Stimulated activated CD4-positive, alpha-beta T cell treated with anti-CD3 and anti-CD28 coated beads, Interleukin-15, amount 100 ng/mL, for 24 hours (primary cell): ENCODE data around the gene RERE.

Experiments
- DNase-seq: peaks from one replicate; pipeline ENCODE4 v3.0.0-alpha.2; 2020

Gene RERE

DNA sequence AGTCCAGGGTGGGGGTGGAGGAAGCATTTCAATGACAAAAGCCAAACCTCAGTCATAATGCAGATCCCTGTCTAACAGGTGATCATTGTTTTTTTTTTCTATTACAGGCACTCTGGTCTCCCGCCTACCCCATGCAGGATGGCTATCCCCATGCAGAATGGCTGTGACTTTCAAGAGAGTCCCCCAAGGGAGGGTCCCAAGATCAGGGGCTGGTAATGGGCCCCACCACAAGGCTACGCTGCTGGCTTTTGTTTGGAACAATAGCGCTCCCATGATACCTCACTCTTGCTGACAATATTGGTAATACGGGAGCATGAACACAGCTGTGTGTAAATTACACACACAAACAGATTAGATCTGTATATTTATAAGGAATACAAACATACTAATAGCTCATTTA is 380.1 kb downstream of the RERE start:
- DNase-seq = no peak

DNA sequence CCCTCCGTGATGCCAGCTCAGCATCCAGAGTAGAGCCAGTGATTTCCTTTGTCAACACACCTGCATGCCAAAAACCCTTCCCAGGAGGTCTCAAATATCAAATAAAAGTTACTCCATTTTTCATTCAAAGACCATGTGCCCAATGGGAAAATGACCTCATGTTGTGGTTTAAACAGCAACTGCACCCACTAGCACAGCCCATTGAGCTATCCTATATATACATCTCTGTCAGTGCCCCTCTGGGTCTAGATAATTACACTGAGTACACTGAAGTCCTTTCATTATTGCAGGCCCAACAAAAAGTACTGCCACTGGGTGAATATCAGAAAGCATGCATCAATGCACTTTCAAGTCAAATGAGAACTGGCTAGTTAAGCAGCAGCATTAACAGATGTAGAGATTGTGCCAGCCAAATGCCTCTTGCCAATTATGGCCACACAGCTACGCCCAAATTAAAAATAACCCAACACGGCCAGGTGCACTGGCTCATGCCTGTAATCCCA is 381.8 kb downstream of the RERE start:
- no peak for DNase-seq

DNA sequence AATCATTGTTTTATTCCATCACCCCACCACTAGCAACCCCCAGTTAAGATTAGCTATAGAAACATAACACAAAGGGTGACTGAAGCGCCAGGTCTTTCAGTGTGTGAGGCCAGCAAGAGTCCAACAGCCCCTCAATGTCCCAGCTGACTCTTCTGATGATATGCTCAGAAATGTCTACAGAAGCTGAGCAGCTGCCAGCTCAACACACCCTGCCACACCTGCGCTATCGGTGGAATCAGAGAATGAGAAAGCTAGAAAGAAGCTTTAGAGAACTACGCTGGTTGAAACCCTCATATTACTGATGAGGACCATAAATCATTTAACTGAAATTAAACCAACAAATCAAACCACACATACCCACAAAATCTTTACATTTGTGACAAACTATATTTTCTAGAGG is 383.3 kb downstream of the RERE start:
- DNase-seq = no peak

DNA sequence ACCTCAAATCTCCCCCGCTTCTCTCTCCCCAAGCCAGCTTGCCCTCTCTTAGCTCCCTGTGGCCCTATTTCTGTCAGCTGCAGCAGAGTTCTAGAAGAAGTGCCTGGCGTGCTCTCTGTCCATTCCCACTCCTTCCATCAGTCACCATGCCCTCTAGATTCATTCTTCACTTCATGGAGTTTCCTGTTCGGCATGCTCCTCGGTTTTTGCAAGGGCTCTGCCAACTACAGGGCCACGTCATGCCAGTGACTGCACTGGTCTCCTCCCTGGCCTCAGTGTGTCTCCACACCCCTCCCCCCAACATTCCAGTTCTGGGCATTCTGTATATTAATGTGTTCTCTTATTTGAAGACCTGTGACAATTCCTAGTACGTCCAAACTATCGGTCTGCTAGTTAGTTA is 385.7 kb downstream of the RERE start:
- no peak for DNase-seq

DNA sequence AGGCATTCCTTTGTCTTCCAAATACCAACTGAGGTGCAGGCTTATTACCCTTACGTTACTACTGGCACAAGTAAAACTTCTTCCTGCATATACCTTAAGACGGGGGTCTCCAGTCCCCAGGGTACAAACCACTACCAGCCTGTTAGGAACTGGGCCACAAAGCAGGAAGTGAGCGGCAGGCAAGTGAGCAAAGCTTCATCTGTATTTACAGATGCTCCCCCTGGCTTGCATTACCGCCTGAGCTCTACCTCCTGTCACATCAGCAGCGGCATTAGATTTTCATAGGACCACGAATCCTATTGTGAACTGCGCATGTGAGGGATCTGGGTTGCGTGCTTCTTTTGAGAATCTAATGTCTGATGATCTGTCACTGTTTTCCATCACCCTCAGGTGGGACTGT is 386.4 kb downstream of the RERE start:
- peak; percentile 29 for DNase-seq

DNA sequence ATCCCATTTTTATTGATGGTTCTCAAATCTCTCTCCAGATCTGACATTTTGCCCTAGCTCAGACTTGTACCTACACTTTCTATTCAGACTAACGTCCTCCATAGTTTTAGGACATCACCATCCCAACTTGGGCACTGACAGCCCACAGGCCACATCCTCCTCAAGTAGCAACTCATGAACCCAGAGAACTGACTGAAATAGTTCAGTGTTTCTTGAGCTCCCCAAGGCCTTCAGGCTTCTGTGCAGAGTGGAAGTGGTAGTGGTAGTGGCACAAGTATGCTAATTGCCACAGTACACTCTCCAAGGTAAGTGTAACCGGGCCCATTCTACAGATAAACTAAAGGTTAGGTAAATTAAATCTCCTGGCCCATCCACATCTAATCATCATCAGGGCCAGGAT is 387.0 kb downstream of the RERE start:
- peak; percentile 18 for DNase-seq

DNA sequence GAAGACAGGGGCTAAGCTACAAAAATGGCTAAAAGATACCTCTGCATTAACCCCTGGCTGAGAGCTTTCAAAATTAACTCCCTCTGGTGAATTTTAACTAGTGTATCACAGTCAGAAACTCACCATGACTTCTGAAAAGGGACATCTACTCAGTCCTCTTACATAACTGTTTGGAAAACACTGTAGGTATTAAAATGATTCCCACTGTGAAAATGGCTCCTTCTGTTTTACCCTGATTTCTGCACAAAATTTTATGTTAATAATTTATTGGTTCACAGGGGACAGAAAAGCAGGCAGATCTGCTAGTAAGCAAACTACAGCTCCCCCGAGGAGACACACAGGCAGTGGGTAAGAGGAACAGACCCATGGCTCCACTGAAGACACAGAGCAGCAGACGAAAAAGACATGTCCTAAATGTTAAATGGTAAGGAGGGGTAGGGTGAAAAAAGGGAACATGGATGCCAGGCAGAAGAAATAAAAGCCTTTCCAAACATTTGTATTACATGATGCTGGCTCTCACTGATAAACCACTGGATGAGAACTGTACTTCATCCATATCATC is 387.8 kb downstream of the RERE start:
- DNase-seq = no peak

DNA sequence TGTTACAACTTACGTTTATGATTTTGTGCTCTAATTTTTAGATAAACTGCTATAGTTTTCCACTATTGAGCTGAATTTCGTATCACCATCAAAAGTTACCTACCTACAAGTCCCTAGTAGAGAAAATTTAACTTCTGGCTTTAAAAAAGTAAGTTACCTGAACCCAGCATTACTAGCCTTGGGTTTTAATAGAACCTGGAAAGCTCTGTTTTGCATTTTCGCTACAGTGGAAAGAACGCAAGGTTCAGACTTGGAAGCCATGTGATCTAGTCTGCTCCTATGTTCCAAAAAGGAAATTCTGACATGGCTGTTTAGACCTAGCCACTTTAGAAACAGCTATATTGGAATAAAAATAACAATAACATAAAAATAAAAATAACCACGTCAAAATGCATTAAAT is 389.0 kb downstream of the RERE start:
- no peak for DNase-seq

DNA sequence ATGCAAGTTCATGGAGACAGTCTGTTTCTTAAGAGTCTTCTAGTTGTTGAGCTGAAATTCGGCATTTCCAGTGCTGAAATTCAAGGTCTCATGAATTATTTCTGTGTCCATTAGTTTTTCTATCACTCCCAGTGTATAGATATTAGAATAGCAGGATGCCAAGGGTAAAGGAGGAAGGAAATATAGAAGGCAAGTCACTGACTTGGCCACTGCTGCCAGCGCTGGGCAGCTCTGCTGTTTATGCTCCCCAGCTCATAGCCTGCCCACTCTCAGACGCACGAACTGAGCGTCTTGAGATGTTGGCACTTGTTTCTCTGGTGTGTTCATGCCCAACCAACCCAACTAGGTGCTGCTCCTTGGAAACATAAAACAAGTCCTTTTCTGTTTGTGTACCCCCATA is 389.5 kb downstream of the RERE start:
- DNase-seq = no peak

DNA sequence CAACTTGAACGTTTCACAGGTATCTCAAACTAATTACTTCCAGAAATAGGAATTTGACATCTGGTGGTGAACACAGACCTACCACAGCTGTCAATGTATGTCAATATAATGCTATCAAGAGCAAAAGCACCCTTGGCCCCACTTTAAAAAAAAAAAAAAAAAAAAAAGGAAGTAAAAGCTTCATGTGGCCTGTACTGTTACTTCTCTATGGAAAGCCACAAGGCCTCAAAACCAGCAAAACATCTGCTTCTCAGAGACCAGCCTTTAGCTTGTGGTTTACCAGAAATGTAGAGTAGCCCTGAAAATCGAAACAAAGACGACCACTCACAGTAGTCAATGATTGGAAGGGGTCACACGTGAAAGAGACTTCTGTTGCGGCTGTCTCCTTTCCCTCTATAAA is 389.9 kb downstream of the RERE start:
- DNase-seq = no peak

DNA sequence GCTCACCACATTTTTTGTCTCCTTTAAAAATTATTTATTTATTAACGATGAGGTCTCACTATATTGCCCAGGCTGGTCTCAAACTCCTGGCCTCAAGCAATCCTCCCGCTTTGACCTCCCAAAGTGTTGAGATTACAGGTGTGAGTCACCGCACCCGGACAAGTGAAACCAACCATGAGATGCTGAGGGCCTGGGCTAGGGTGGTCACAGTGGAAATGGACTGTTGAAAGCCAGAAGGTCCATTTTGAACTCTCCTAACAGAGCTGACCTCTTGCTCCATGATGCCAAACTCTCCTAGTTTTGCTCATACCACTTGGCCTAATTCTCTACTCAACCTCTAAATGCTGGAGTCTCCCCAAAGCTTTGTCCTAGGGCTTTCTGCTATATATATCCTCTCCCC is 390.4 kb downstream of the RERE start:
- DNase-seq = no peak

DNA sequence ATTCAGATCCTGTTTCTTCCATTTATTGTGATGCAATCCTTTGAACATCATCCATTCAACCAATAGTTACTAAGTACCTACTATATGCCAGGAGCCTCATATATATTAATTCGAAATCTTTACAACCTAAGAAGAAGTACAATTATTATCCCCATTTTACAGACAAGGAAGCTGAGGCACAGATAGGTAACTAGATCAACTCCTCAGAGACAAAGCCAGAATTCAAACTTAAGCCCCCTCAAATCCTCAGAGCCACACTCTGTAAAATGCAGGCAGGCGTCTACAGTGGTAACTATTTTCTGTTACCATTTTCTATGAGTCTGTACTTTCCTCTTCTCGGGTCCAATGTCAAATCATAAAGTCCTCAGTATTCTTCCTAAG is 391.7 kb downstream of the RERE start:
- no peak for DNase-seq

DNA sequence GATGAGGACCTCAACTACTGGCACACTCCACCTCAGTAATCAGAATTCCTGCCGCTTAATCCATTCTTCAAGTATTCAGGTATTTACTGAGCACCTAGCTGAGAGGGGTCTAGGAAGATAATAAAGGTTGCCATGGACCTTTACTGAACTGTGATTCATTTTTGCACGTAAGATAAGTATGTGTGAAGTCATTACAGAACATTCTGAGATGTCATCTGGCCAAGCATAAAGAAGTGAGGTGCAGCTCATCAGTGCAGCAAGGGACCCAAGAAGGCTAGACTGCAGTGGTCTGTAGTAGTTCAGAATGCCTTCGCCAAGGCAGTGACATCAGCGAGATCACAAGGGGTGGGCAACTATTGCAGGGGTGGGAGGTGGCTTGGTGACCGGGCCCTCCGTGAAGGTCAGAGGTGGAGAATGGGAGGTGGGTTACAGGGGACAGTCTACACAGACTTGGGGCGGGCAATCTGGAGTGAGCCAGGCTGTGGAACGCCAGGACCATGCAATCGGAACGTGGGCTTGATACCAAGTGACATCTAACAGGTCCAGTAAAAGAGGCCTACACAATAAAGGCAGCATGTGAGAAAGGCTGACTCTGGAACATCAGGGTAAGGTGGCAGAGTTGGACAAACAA is 392.2 kb downstream of the RERE start:
- DNase-seq = no peak

DNA sequence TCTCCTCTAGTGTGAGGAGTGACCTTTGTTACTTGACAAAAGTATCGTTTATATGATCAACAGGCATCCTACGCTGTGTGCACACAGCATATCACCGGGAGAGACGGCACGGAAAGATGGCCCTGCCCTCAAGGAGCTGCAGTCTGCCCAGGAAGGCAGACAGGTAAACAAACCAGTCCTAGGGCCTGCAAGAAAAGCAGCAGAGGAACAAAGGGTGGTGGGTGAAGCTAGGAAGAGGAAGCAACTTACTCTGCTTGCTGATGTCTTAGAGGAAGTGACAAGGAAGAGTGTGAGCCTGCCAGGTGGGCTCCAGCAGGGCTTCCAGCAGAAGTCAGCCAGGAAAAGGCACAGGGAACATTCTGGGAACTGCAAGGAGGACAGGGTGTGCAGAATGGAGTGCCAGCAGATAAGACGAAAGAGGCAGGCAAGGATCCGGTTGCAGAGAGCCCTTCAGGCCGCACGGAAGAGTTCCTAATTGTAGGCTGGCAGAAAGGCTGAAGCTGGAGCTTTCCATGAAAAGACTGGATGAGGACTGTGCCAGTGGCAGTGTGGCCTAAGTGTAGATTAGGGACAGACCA is 392.8 kb downstream of the RERE start:
- DNase-seq = peak; percentile 58

DNA sequence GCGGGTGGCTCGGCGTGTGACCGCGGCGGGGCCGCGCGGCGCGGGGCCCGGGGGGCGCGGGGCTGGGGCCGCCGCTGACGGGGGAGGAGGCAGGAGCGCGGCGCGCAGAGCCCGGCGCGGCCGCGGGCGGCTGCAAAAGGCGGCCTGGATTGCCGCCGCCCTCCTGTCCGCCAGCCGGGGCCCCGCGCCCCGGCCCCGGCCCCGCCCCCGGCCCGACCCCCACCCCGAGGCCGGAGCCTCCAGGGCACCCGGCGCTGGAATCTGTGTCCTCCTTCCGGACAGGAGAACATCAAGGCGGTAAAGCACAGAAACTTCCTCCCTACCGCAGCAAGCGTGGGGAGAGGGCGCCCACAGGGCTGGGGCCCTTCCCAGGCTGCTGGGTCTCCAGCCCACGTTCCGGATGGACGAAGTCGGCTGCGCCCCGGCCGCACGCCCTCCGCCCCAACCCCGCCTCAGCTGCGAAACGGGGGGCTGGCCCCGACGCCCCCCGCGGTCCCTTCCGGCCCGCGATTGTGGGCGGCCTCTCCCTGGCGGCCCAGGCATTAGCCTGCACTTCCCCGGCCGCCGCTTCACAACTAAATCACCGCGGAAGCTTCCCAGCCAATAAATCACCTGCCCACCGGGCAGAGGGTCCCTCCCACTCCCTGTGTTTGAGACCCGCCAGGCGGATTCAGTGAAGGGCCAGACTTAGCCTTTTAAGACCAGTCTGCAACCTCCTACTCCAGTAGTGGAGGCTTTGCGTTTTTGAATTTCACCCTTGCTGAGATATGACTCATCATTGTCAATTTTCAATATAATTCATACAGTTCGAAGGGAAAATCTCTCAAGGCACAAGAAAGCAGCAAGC is 393.5 kb downstream of the RERE start:
- peak; percentile 78 for DNase-seq

DNA sequence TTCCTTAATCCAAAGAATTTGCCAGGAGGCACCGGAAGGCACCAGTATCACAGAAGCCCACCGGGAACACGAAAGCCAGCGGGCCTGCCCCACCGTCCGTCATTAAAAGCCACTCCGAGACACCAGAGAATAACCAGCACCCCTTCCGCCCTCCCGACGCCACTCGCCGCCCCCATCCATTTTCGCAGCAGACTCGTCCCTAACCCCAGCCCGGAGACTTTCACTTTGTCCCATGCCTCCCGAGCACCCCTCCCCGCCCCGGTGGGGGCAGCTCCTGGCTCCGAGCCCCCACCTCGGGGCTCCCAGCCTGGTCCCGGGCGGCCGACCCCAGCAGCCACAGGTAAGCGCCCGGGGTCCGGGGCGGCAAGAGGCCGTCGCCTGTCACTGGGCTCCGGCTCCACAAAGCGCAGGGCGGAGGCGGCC is 394.2 kb downstream of the RERE start:
- DNase-seq = peak; percentile 52

DNA sequence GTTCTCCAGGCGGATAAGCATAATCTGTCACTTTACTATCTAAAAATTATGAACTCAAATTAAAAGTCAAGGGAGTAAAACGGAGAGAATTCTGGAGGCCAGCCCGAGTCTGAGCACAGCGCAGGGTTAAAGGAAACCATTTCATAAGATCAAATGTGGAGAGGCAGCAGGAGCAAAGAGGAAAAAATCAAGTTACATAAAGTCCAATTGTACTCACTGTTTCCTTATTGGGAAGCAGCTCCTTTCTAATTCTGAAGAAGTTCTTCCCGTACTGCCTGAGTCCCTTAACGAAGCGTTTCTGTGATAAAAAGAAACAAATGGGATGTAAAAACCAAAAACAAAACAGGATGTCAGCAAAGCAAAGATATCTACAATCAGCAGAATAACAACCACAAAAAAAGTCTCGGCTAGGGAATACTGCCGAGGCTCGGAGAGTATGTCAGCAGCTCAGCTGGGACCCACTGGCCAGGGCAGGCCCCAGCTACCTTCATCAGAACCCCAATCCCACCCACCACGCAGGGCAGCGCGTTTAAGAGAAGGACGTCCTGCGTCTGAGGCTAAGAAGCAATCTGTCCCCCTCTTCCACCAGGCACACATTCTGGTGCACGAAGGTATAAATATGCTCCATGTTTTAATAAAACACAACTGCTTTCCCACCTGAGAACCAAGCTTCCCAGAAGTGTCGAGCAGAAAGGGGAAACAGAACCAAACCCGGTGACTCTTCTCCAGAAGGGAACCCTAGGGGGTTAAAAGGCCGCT is 394.8 kb downstream of the RERE start:
- DNase-seq = peak; percentile 31

DNA sequence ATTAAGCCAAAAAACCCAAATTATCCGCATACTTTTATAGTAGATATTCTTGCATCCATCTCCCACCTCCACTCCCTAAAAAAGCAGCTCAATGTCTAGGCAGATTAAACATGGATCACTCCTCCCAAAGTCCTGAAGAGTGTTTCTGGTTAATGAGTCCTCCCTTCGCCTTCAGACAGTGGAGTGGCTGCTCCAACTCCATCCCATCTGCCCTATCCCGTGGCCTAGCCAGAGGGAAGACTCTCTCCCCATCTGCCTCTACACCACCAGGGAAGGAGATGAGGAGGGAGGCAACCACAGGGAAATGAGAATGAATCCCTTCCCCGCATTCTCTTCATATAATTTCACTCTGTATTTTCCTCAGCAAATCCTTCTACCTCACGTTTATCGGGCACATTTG is 395.7 kb downstream of the RERE start:
- DNase-seq = no peak

DNA sequence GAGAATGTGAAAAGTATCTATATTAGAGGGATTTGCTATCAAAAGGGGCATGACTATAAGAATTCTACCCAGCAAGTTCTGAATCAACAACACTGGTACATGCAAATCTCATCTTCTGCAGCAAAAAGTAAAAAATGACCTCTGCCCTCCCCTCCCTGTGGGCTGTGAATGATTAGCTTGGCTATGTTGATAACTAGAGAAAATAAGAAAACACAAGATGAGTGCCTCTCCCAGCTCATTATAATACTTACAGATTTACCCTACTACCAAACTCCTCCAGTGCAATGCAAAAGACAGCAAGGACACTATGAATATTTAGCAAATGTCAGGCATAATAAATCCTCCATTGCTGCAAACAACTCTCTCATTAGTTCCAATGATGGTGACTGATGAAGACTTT is 397.1 kb downstream of the RERE start:
- no peak for DNase-seq

DNA sequence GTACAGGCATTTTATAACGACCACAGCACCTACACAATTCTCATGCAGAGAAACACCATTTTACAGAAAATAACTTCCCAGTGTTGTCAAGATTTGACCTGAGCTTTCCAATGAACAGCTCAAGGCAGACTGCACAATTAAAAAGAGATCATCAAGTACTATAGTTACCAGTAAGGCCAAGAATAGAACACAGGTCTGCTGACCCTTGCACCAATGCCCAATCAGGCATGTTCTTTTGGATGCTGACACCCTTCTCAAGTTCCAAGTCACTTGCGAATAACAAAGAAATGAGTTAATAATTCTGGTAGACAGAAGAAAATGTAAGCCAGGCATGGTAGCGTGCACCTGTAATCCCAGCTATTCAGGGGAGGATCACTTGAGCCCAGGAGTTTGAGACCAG is 397.6 kb downstream of the RERE start:
- no peak for DNase-seq

DNA sequence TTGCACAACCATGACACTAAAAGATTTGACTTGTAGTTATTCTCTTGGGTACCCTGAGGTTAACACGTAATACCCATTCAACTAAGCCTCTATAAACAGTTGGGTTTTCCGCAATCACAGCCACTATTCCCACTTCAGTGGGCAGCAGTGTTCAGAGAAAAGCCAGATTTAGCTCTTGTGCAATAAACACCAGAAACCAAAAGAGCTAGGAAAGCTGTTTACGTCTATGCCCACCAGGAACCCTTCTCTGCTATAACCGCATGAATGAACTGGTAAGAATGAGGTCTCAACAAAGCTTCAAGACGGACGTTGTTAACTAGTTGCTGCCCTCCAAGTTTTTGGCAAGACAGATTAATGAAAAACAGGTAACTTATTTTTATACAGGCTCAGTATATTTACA is 398.3 kb downstream of the RERE start:
- DNase-seq = no peak

DNA sequence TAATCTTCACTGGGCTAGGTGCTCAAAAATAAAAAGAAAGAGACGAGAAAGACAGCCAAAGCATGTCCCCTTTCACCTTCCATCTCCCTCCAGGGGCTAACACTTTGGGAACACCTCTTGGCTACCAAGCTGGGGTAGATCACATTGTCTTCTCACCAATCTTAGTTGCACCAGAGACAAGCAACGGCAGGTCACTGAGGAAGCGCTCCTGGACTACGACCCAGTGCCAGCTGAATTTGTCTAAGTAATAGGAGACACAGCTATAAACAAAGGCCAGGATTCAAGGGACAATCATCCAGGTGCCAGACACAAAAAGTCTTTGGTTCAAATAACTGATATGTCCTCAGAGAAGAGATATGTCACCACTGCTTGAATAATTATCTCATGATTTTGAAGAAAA is 399.1 kb downstream of the RERE start:
- DNase-seq = no peak

DNA sequence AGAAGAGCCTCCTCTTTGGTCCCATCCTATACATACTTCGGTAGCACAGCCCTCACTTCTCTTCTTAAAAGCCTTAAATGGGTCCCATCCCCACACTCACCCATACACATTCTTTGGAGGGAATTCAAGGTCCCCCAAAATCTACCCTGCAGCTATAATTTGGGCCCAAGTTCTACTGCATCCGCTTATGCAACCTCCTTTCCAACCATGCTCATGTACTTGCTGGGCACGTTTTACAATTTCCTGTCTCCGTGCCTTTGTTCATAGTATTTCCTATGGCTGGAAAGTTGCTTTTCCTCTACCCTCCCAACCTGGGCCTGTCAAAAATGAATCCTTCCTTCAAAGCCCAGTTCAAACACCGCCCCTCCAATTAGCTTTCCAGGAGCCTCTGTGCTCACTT is 399.8 kb downstream of the RERE start:
- DNase-seq = no peak
